Activated gamma-delta T cell treated with Interleukin-2 at 50 U/mL for 16 hours (primary cell): ENCODE results near the gene CACNA1E.

Experiments used
- DNase-seq: peaks from one replicate; pipeline ENCODE4 v3.0.0-alpha.2; 2020

CACNA1E gene

DNA sequence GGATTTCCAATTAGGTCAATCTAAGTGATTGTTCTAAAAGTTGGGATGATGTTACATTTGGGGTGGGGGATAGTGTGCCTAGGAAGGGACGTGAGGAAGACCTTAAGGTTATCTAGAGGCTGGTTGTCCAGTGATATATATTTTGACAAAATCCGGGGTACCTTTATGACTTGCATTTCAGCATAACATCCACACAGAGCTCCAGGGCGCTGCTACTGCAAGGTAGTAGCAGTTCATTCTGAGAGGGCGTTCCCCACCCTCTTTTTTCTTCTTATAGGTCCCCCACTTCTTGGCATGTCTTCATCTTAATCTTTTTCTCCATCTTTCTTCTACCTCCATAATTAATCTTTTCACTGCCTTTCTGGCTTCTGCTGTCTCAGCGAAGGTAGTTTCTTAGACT, 161.9 kb downstream of the CACNA1E start:
- no peak for DNase-seq

DNA sequence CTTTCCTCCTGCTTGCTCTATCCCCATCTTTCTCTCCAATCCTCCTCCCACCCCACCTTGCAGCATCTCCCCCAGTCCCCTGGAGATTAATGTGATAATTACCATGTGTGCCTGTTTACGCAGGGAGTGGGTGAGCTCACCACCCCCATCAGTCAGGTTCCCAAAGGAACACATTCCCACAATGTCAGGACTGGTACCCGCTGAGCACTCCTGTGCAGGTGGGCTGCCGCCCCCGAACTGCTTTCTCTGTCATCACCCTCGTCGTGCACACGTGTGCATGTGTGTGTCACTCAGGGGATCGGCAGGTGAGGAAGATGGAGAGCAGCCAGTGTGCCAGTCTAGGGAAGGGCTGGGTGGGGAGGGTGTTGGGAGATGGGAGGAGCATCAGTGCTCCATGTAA, 163.4 kb downstream of the CACNA1E start:
- no peak for DNase-seq

DNA sequence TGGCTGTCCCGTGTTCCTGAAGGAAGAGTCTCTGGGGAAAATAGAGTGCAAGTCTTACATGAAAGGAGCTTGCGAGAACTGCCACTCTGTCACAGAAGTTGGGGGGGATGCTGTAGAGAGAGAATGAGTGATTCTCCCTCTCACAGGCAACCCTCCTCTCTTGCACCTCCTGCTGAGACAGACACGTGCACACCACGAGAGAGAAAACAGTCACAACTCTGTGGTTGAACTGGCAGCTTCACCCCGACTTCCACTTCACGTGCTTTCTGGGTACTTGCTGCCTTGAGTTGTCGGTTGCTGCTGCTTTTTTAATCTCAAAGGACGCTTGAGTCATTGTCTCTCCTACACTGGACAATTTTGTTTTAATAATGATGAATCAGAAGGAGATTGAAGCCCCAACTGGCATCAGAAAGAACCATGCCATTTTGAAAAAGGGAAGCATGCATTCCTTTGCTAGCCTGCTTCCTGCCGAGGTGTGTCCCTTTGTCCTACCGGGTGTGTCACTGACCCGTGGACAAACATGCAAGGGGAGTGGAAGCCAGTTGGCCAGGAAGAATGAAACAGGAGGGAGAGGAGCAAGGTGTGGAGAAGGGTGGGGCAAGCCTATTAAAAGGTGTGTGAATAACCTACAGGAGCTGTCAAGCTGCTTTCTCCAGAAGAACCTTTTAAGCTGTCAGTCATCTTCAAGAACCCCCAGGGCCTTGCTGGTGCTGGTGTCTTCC, 164.2 kb downstream of the CACNA1E start:
- no peak for DNase-seq

DNA sequence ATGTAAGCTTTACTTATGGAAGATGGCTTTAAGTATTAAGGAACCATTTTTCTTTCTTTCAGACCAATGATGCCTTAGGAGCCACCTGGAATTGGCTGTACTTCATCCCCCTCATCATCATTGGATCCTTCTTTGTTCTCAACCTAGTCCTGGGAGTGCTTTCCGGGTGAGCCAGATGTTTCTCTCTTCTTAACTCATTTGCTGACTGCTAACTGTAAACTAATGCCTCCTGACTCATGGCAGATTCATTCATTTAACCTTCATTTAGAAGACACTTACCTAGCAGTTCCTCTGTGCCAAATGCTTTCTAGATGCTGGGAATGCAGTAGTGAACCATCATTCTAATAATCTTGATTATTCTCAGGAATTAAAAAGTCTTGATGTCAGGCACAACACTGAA, 168.0 kb downstream of the CACNA1E start:
- DNase-seq = no peak

DNA sequence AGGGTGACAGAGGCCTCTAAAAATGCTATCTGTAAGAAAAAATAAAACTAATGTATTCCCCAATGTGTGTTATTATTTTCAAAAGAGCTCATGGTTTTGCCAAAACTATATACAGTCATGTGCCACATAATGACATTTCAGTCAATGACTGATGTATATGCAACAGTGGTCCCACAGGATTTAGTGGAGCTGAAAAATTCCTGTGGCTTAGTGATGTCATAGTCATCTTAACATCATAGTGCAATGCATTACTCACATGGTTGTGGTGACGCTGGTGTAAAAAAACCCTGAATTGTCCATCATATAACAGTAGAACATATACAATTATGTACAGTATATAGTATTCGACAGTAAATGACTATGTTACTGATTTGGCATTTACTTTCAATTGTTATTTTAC, 172.4 kb downstream of the CACNA1E start:
- no peak for DNase-seq

DNA sequence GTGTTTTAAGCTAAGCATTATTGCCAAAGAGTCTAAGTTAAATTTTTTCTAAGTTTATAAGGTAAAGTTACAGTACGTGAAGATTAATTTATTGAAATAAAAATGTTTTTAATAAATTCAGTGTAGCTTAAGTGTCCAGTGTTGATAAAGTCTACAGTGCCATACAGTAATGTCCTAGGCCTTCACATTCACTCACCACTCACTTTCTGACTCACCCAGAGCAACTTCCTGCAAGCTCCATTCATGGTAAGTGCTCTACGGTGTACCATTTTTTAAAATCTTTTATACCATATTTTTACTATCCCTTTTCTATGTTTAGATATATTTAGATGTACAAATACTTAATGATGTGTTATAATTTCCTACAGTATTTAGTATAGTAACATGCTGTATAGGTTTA, 173.2 kb downstream of the CACNA1E start:
- DNase-seq = no peak

DNA sequence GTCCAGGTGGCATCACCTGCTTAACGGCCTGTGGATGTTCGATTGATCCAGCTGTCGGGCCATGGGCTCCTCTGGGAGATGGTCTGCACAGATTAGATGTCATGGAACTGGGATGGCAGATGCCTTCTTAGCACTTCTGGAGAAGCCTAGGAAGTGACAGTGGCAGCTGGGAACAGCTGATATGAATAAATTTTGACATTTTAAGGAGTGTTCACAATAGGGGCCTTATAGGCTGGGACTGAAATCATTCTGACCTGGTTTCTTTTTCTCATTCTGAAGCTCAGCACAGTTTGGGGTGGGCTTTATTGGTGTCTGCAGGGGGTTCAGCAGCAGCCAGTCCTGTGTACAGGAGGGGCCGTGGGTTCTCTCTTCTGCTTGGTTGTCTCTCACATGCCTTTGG, 175.3 kb downstream of the CACNA1E start:
- no peak for DNase-seq

DNA sequence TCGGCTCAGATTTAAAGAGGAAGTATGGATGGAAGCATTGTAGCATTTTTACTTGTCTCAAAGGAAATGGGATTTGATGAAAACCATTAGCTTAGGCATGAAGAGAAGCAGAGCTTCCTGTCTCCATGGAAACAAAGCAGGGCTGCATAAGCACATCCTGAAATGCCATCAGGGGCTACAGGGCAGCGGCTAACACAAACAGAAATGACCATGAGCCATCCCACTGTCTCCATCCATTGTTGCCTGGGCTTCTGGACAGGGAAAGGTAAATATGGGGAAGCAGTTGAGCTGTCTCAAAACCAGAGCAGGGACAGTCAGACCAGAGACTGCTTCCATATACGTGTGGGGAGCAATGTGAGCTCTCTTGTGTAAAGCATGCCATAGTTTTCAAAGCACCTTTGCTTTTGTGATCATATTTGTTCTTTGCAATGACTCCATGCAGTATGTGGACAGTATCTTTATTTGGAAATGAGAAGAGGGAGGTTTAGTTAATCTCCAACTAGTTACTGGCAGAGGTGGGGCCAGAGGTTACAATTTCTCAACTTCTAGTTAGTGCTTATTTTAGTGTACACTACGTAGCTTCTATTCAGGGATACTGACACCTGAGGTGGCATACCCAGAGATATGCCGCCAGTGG, 176.1 kb downstream of the CACNA1E start:
- DNase-seq = no peak

DNA sequence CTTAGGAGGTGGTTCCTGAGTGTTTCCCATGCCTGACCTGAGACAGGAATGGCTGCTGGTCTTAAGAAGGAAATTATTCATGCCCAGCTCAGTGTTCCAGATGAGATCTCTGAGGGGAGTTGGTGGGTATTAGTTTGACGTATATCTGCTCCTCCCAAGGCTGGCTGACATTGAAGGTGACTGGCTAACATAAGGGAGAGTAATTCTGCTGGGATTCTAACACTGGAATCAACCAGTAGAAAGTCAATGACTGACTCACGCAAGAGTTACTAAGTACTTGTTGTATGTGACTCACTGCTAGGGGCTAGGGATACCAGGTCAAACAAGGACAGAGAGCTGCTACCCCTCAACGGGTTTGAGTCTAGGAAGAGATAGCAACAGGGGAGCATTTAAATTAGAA, 177.3 kb downstream of the CACNA1E start:
- no peak for DNase-seq

DNA sequence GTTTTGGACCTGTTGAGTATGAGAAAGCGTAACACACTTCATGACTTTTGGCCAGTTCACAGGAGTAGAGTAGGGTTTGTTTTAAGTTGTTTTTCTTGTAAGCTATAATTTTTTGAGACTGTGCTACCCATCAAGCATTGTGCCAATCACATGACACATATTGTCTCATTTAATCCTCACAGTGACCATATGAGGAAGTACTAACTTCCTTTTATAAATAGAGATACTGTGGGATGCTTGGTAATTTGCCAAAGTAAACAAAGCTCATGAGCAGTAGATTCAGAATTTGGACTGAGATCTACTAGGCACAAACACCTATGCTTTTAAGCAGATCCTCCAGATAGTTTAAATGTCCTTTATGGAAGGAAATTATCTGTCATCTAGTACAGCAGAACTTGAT, 178.3 kb downstream of the CACNA1E start:
- no peak for DNase-seq

DNA sequence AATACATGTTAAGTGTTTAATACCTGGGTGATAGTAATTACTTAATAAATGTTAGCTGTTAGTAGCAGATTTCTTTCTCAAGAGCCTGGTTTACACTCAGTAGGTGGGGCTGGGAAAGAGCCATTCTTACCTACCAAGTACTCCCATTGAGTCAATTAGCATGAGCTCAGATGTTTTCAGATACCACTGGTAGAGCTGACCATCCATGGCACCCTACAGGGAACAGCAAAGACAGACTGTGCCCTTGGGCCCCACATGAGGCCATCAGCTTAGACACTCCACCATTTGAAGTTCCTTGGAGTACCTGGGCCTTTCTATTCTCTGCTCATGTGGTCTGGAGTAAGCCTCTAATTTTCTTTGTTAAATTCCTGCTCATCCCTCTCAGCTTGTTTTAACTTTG, 179.3 kb downstream of the CACNA1E start:
- no peak for DNase-seq

DNA sequence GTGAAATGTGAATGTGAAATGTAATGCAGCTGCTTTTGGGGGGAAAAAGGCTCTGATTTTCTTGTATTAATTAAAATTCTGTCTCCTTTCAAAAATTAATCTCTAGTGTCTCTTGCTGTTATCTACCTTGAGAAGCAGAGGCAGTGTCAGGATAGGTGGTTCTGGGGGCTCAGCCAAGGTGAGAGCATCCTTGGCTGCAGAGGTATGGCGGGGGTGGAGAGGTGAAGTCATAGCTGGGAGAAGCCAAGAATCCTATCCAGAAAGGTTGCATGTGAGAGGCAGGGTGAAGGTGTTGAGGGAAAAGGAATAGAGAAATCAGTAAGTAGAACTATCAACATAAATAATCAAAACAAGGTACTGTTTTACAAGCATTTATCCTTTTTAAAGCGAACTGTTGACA, 181.2 kb downstream of the CACNA1E start:
- no peak for DNase-seq

DNA sequence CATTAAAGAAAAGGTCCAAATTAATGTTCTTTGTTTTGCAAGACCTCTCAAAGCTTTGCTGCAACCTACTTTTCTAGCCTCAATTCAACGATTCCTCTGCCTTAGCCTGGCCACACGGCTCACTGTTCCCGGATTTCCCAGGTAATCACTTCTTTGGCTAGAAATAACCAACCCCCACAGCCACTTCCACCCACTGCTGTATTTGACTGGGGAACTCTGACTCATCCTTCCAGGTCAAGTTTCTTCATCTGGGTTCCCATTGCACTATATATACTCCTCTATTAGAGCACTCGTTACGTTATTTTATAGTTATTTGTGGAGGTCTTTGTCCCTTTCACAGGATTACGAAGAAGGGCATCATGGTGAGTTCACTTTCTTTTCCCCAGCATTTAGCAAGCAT, 185.9 kb downstream of the CACNA1E start:
- DNase-seq = no peak

DNA sequence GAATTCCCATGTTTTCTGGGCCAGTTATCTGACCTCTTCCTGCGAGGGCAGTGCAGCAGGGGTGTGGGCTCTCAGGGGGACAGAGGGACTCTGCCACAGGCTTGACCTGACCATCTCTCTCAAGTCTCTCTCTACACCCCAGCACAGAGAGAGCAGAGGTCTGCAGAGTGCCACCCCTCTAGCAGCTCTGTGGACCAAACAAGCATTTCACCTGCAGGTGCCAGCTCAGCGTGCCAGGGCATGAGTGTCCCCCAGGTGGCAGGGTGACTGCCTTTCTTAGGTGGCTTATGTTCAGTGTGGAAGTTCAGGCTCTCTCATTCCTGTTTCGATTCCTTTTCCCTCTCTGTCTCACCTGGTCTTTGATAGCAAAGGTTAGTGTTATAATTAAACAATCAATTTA, 191.3 kb downstream of the CACNA1E start:
- no peak for DNase-seq

DNA sequence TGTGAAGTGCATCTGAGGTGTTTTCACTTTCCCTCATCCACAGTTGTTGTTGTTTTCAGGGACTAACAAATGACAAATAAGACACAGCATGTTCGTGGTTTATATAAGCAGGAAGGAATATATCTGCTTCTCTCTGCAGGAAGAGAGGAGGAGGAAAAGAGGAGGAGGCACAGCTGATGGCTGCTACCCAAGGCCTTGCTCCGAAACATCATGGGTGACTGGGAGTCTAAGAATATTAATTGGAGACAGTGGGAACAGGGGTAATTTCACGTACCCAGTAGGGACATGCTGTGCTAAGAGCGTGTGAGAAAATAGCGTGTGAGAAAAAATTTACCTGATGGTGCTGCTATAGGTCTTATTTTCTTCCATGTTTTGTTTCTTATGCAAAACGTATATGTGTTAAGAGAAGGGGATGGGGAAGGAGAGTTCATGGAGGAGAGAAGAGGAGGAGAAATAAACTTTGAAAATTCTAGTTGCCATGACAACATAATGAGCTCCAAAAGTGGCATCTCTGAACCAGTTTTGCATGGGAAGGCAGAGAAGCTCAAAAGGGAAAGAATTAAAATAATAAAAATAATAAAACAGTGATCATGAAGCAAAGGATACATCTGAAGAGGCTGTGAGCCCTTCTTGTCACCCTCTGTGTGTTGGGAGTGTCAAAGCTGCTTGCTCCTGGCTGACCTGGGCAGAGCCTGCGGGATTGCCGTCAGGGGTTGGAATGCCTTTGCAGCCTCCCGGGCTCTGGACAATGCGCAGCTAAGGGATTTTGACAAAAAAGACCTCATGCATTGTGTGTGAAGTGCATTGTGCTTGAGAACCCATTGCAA, 192.0 kb downstream of the CACNA1E start:
- DNase-seq = no peak

DNA sequence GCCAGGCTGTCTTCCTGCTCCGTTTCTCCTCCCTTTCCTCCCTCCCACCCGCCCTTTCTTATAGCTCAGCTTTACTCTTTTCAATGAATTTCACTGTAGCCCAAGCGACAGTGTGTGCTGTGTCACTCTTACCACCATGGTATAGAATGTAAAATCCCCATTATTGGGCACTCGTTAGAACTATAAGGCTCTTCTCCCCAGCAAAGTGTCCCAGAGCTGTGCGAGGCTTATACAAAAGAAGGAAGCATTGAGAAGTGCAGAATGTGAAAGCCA, 192.5 kb downstream of the CACNA1E start:
- no peak for DNase-seq

DNA sequence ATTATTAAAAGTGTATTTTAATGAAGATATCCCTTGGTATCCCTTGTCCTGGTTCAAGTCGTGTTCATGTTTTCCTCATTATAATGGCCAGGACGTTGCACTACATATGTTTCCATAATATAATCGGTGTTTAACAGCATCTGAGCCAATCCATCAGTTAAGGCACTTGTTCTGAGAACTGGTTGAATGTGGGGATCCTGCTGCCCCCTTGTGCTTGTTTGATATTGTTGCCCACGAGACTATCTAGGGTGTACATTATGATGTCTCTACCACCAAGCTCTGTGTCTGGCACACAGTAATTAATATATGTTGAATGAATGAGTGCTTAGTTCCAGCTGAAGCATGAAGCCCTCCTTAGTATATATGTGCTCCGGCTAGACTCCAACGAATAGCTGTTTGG, 193.0 kb downstream of the CACNA1E start:
- DNase-seq = no peak

DNA sequence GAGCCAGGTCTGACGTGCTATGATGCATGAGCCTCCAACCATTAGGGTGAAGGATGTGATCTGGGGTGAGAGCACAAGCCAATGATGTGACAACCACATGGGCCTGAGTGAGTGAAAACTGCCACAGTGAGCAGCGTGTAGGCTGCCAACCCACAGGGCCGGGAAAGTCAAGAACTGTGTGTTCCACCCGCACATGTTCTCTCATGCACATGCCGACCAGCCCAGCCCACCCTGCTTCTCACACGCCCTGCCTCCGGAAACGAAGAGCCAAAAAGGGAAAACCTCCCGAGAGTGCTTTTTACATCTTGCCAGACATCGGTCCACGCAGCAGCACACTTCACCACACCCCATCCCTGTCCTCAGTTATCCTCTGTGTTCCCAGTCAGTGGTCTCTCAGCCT, 197.0 kb downstream of the CACNA1E start:
- no peak for DNase-seq

DNA sequence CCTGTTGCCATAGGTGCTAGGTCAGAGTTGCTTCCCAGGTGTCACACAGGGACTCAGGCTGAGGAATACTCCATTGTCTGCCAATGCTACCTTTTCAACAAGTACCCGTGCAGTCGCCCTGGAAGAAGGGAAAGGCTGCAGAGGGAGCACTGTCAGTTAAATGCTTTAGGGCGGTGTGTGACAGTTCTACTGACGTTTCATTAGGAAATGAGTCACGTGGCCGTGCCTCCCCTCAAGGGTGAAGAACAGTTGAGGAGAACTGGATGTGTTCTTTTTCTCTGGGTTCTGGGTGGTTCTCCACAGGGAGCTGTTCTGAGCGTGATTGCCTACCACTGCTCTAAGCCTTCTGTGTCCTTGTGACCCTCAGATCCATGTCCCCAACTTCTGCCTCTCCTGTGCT, 197.6 kb downstream of the CACNA1E start:
- no peak for DNase-seq

DNA sequence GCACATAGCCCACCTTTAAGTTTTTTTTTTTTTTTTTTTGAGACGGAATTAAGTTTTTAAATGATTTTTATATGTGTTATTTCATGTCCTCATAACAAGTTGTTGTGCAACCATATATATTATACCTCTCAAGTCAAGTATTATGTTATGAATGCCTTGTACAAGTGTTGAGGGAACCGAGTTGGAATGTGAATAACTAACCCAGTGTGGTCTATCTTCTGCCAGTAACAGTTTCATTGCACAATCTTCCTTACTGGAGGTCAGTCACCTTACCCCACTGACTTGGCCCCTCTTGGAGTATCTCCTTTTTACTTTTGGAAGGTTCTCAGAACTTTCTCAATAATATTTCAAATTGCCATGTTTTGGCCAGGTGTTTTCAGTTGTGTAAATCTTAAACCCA, 201.9 kb downstream of the CACNA1E start:
- no peak for DNase-seq

DNA sequence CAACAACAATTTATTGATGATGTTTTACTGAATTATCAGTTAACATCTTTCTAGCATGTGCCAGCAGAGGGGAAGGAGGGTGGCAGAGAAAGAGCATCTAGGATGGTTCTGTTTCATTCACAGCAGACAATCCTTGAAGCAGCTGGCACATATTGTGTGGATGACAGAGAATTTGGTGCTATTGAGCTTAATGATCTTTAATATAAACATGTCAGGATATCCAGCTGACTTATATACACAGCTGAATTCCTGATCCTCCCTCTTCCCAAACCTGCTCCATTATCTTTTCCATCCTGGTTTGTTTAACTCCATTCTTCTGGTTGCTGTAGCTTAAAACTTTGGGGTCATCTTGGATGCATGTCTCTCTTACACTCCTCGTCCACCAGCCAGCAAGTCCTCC, 218.6 kb downstream of the CACNA1E start:
- DNase-seq = no peak

DNA sequence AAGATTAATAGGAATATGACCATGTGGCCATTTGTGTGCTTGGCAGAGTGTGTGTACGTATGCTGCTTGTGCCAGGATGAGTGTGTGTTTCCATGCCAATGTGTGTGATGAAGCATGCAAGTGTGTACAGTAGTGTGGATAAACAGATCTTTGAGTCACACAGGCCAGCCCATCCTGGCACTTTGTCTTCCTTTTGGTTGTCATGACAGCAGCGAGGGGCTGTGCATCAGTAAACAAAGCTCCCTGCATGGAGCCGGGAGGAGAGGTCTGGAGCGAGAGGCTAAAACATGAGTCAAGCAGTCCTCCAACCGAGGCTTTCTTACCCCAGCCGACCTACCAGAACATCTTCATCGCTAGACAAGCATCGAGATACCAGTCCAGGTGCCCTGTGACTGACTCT, 221.2 kb downstream of the CACNA1E start:
- DNase-seq = no peak

DNA sequence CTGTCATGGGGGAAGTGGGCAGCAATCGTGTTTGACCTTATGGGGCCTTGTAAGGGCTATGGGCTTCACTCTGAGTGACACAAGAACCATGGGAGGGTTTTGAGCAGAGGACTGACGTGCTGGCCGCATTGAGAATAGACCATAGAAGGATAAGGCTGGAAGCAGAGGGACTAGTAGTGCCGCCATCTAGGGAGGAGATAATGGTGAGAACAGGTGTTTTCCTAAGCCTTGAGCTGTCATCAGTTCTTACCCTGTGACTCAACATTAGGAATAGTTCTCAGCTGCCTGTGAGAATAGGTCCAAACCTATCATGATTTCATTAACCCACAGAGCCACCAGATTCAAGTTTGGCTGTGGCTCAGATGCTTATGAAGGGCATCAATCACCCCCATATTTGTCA, 228.5 kb downstream of the CACNA1E start:
- no peak for DNase-seq

DNA sequence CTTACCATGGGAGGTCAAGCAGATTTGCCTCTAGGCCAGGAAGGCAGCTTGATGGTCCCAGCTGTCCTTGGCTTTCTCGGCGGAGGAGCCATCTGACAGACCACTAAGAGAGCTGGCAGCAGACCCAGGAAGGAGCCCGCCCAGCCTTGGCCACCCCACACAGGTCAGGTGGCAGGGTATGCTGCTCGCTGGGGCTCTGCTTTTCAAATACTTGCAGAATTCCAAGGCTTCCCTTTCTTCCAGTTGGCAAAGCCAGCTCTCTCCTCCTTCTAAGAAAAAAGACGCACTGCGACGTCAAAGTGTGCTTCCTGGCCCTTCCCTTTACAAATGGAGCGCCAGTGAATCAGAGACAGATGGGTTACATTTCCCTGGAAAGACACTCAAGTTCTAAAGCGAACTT, 229.4 kb downstream of the CACNA1E start:
- DNase-seq = no peak

DNA sequence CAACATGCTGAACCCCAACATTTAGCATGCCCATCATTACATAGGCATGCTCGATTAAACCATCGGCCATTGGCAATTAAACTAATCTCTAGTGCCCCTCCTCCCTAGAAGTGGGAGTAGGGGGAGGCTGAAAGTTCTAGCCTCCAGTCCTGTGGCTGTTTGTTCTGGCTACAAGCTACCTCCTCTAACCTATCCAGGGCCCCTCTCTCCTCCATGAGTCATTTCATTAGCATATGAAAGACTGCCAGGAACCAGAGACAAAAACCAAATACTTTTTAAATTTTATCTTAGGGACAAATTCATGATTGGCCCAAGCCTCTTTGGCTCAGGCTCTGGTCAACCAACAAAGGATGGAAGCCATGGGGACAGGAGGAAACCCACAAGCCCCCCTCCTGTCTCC, 231.1 kb downstream of the CACNA1E start:
- no peak for DNase-seq
